Osteocyte (in vitro differentiated cells): ENCODE measurements around the gene TMEM236. TPM values are rescaled to one million over a fixed set of nuclear protein-coding genes. Genes with fewer than 3 reads are reported as not detected.

Experiments used
- DNase-seq: peaks from one replicate; pipeline ENCODE4 v3.0.0; 2021; ENCODE audit warnings: mixed read lengths; ENCODE audit not compliant: unreplicated experiment; ENCODE audit errors: extremely low spot score
- H3K27ac Mint-ChIP-seq: one replicate; pipeline ENCODE4 v1.8.0; 2021; ENCODE audit warnings: mild to moderate bottlenecking, mixed read lengths; ENCODE audit not compliant: unreplicated experiment
- H3K27me3 Mint-ChIP-seq: one replicate; pipeline ENCODE4 v1.8.0; 2021; ENCODE audit warnings: mixed read lengths; ENCODE audit not compliant: unreplicated experiment
- H3K36me3 Mint-ChIP-seq: one replicate; pipeline ENCODE4 v1.8.0; 2021; ENCODE audit warnings: mixed read lengths; ENCODE audit not compliant: unreplicated experiment
- H3K4me1 Mint-ChIP-seq: one replicate; pipeline ENCODE4 v1.8.0; 2021; ENCODE audit warnings: mixed read lengths; ENCODE audit not compliant: unreplicated experiment
- H3K4me3 Mint-ChIP-seq: one replicate; pipeline ENCODE4 v1.8.0; 2021; ENCODE audit warnings: mild to moderate bottlenecking, moderate library complexity, mixed read lengths; ENCODE audit not compliant: unreplicated experiment
- H3K9me3 Mint-ChIP-seq: one replicate; pipeline ENCODE4 v1.8.0; 2021; ENCODE audit warnings: mixed read lengths; ENCODE audit not compliant: unreplicated experiment
- CTCF ChIP-seq: fragments of 200-600 bp; sonication (generic); IDR thresholded peaks from 2 replicates; pipeline ENCODE4 v1.5.0; 2021; ENCODE audit warnings: antibody characterized with exemption, mild to moderate bottlenecking, moderate library complexity
- total RNA-seq: library from RNA; stranded (reverse); gene quantifications from 2 replicates; pipeline ENCODE4 v1.2.1, GENCODE V29; 2021

The TMEM236 gene
- total RNA-seq, 1 donor from 2014 or later = 0.11 TPM

- TF ChIP-seq CTCF = no peak
- H3K4me3 Mint-ChIP-seq = no peak overlapping the region
- H3K27ac Mint-ChIP-seq = no peak overlapping the region
- no peaks in the 10 kb centered on the region for H3K4me1 Mint-ChIP-seq
- H3K9me3 Mint-ChIP-seq = peaks cover 8% of the 10 kb centered on the region
- H3K36me3 Mint-ChIP-seq = no peaks in the 10 kb centered on the region
- no peak for DNase-seq
- no peaks in the 10 kb centered on the region for H3K27me3 Mint-ChIP-seq
These were observed 49.5 kb downstream of the TMEM236 start for GRCh38 chr10:17801507-17801906.

DNA sequence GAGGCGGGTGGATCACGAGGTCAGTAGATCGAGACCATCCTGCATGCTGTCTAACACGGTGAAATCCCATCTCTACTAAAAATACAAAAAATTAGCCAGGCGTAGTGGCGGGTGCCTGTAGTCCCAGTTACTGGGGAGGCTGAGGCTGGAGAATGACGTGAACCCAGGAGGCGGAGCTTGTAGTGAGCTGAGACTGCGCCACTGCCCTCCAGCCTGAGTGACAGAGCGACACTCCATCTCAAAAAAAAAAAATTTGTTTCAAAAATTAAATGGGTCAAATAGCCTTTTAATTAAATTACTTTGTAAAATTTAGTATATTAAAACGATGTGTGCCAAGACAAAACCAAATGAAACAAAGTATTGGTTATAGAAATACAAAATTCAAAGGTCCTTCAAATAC lies 50.3 kb downstream of the TMEM236 start:
- peaks cover 8% of the 10 kb centered on the region for H3K9me3 Mint-ChIP-seq
- H3K4me3 Mint-ChIP-seq = no peak overlapping the region
- H3K27me3 Mint-ChIP-seq = no peaks in the 10 kb centered on the region
- H3K4me1 Mint-ChIP-seq = no peaks in the 10 kb centered on the region
- H3K27ac Mint-ChIP-seq = no peak overlapping the region
- H3K36me3 Mint-ChIP-seq = no peaks in the 10 kb centered on the region
- no peak for TF ChIP-seq CTCF
- no peak for DNase-seq

GRCh38 chr10:17802976-17803375 lies 51.0 kb downstream of the TMEM236 start:
- H3K4me1 Mint-ChIP-seq = no peaks in the 10 kb centered on the region
- no peak for TF ChIP-seq CTCF
- H3K36me3 Mint-ChIP-seq = no peaks in the 10 kb centered on the region
- no peak overlapping the region for H3K27ac Mint-ChIP-seq
- no peaks in the 10 kb centered on the region for H3K27me3 Mint-ChIP-seq
- DNase-seq = no peak
- H3K9me3 Mint-ChIP-seq = peaks cover 8% of the 10 kb centered on the region
- H3K4me3 Mint-ChIP-seq = no peak overlapping the region

- DNase-seq = no peak
- H3K9me3 Mint-ChIP-seq = peaks cover 8% of the 10 kb centered on the region
- no peaks in the 10 kb centered on the region for H3K4me1 Mint-ChIP-seq
- H3K27ac Mint-ChIP-seq = no peak overlapping the region
- H3K4me3 Mint-ChIP-seq = no peak overlapping the region
- TF ChIP-seq CTCF = no peak
- H3K36me3 Mint-ChIP-seq = no peaks in the 10 kb centered on the region
- H3K27me3 Mint-ChIP-seq = no peaks in the 10 kb centered on the region
These were observed 53.3 kb downstream of the TMEM236 start for GRCh38 chr10:17805330-17805729.

- Mint-ChIP-seq H3K27ac (no peak overlapping the region), H3K4me3 (no peak overlapping the region), H3K9me3 (peaks cover 8% of the 10 kb centered on the region), H3K4me1 (no peaks in the 10 kb centered on the region), H3K27me3 (no peaks in the 10 kb centered on the region), H3K36me3 (no peaks in the 10 kb centered on the region)
- no peak for DNase-seq
- no peak for TF ChIP-seq CTCF
These were observed 54.0 kb downstream of the TMEM236 start for GRCh38 chr10:17805921-17806577.
